Kidney epithelial cell (primary cell): ENCODE results near the gene MEIOSIN. TPM values are rescaled to one million over a fixed set of nuclear protein-coding genes. Genes with fewer than 3 reads are reported as not detected.
A peak's percentile ranks its signal among the peaks of the same experiment; 100 is the strongest.

ENCODE experiments used
- DNase-seq: peaks from one replicate; pipeline ENCODE4 v3.0.0-alpha.2; 2010; ENCODE audit warnings: low read depth
- H3K27me3 ChIP-seq: 2 replicates; pipeline ENCODE4 v1.6.0; 2011; ENCODE audit warnings: low read length; ENCODE audit not compliant: control insufficient read depth, insufficient read depth
- H3K36me3 ChIP-seq: 2 replicates; pipeline ENCODE4 v1.5.1; 2011; ENCODE audit warnings: low read length; ENCODE audit not compliant: control insufficient read depth, insufficient read depth
- H3K4me3 ChIP-seq: 2 replicates; pipeline ENCODE4 v1.5.1; 2011; ENCODE audit warnings: low read depth, mild to moderate bottlenecking, control low read depth, low read length
- total RNA-seq: library from RNA; depleted of rRNA; stranded (reverse); fragments of >200 nt; gene quantifications from 2 replicates; pipeline ENCODE4 v1.2.3, GENCODE V29; 2015
- TF ChIP-seq, protein P1 (sequence below): IDR thresholded peaks from 2 replicates; pipeline ENCODE4 v1.5.1; 2011; ENCODE audit warnings: mild to moderate bottlenecking, moderate library complexity, low read length, control low read depth, inconsistent platforms; ENCODE audit not compliant: insufficient read depth, poor library complexity, severe bottlenecking

MEIOSIN gene
- total RNA-seq, 1 donor from 2014 or later = not detected

DNA sequence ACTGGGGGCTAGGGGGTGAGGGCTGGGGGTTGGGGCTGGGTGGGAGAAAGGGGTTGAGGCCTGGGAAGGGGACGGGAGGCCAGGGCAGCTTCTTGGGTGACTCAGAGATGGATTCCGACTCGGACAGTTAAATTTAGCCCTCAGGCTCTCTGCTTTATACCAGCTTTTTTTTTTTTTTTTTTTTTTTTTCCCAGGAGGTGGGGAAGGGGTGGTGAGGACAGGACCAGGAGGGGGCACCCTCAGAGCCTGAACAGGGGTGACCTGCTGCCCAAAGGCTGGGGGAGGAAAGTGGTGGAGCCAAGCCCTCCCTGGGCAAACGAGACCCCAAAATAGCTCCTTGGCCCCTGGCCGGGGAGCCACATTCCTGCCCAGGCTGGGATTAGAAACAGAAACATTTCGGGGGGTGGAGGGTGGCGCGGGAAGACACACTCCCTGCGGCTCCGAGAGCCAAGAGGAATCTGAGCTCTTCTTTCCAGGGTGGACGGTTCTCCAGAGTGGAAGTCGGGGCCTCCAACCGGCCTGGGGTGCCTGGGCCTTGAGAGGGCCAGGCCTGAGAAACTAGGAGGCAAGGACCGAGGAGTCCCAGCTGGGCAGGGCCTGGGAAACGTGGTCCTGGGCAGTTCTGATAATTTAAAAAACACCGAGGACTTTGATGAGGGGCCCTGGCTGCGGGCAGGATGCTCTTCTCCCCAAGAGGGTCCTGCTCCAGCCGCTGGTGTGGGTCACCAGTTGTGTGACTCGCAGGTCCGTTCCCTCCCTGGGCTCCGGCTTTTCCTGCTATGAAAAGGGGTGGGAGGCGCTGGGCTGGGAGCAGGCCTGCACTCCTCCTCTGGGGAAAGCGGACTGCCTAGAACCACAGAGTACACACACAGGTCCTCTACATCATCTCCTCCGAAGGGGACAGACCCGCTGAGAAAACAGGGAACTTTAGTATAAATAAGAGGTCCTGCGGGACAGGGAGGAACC, 49.9 kb downstream of the MEIOSIN start:
- no peaks in the 10 kb centered on the region for H3K36me3 ChIP-seq
- DNase-seq = no peak
- TF ChIP-seq, protein P1, sequence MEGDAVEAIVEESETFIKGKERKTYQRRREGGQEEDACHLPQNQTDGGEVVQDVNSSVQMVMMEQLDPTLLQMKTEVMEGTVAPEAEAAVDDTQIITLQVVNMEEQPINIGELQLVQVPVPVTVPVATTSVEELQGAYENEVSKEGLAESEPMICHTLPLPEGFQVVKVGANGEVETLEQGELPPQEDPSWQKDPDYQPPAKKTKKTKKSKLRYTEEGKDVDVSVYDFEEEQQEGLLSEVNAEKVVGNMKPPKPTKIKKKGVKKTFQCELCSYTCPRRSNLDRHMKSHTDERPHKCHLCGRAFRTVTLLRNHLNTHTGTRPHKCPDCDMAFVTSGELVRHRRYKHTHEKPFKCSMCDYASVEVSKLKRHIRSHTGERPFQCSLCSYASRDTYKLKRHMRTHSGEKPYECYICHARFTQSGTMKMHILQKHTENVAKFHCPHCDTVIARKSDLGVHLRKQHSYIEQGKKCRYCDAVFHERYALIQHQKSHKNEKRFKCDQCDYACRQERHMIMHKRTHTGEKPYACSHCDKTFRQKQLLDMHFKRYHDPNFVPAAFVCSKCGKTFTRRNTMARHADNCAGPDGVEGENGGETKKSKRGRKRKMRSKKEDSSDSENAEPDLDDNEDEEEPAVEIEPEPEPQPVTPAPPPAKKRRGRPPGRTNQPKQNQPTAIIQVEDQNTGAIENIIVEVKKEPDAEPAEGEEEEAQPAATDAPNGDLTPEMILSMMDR = peak; percentile 4
- H3K27me3 ChIP-seq = no peaks in the 10 kb centered on the region
- no peak overlapping the region for H3K4me3 ChIP-seq

DNA sequence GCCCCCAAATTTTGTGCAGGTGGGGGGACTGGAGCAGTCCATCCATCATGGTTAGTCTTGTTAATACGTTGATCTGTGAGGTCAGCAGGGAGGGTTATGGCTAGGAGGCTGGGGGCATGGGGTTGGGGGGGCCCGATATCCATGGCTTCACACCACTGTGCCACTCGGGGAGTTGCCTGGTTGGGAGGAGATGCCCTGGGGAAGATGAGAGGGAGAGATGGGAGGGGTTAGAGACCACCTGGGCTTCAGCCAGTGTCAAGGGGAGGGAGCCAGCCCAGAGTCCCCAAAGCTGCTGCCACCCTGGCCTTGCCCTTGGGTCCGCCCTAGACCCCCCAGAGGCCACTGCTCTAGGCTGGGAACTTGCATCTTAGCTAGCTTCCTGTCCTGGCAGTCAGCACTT, 50.9 kb downstream of the MEIOSIN start:
- H3K4me3 ChIP-seq = no peak overlapping the region
- no peak for DNase-seq
- no peaks in the 10 kb centered on the region for H3K36me3 ChIP-seq
- H3K27me3 ChIP-seq = no peaks in the 10 kb centered on the region
- TF ChIP-seq, protein P1 = no peak

DNA sequence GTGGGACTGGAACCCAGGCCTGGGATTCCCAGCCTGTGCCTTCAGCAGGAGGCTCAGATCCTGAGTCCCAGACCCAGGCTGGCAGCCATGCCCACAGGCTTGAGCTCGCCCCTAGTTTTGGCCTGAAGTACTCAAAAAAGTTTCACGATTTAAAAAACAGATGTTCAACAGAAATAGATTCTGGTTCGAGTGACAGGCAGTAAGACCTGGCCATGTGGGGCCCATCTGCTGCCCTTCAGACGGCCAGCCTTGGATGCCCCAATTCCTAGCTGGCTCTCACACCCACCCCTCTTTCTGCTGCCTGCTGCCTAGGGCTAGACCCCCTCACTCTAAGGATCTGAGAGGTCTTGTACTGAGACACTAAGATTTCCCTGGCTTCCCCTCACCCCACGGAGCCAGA, 51.9 kb downstream of the MEIOSIN start:
- Histone ChIP-seq H3K27me3 (no peaks in the 10 kb centered on the region), H3K4me3 (no peak overlapping the region), H3K36me3 (peaks cover 2% of the 10 kb centered on the region)
- TF ChIP-seq, protein P1 = no peak
- DNase-seq = no peak

DNA sequence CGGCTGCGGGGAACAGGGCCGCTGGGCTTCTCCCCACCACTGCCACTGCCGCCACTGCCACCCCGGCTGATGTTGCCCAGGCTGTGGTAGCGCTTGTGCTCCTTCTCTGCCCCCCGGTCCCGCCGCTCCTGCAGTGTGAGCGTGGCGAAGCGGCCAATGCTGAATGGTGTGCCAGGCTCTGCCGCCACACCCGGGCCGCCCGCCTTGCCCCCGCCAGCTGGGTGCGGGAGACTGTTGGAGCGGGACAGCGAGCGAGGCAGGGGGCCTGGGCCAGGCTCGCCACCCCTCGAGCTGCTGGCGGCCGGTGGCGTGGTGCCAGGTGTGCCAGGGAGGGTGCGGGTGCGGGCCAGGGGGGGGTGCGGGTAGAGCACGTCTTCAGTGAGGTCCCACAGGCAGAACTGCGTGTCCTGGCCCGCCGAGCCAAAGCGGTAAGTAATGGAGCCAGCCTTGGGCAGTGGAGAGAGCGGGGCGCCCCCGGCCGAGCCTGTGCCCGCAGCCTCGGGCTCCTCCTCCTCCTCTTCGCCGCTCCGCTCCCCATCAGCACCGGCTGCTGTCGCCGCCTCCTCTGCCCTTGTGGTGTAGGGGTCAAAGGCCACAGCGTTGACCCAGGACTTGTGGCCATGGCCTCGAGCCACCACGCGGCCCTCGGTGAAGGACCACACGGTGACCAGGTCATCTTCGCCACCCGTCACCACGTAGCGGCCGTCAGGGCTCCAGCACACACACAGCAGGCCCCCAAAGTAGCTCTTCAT, 52.7 kb downstream of the MEIOSIN start:
- no peaks in the 10 kb centered on the region for H3K27me3 ChIP-seq
- peaks cover 2% of the 10 kb centered on the region for H3K36me3 ChIP-seq
- no peak overlapping the region for H3K4me3 ChIP-seq
- TF ChIP-seq, protein P1 = no peak
- DNase-seq = no peak

DNA sequence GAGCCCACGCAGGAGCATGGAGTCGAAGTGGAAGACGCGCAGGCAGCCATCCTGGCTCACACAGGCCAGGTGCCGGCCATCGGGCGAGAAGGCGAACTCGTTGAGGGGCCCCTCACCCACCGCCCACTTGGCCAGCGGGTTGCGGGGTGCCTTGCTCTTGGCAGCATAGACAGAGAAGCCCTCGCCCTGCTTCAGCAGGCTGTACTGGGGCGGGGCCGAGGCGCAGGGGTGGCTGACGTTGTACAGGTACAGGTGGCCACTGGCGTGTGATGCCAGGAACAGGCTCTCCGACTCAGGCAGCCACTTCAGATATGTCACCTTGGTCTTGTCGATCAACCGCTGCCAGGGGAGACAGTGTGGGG, 53.3 kb downstream of the MEIOSIN start:
- no peak for DNase-seq
- Histone ChIP-seq H3K36me3 (peaks cover 2% of the 10 kb centered on the region), H3K27me3 (no peaks in the 10 kb centered on the region), H3K4me3 (no peak overlapping the region)
- TF ChIP-seq, protein P1 = no peak
